ENCODE data around the gene XRCC3. TPM values are rescaled to one million over a fixed set of nuclear protein-coding genes. Genes with fewer than 3 reads are reported as not detected.

Gene XRCC3
- total RNA-seq, 1 donor from 2014 or later, result 4.1 TPM

GRCh38 chr14:103702497-103703432 lies 12.5 kb downstream of the XRCC3 start:
- H3K36me3 ChIP-seq, result peaks cover 57% of the 10 kb centered on the region
- TF ChIP-seq CTCF (IDR thresholded peaks at IDR 0.05; ENCODE audit: borderline replicate concordance), result no peak
- no peak overlapping the region for H3K4me3 ChIP-seq

GRCh38 chr14:103702095-103702494 lies 13.2 kb downstream of the XRCC3 start:
- no peak overlapping the region for H3K4me3 ChIP-seq
- no peak for DNase-seq
- H3K4me1 ChIP-seq, result peaks cover 99% of the 10 kb centered on the region
- peak overlapping the region; percentile 72 for H3K27ac ChIP-seq (replicated peaks)
- no peaks in the 10 kb centered on the region for H3K9me3 ChIP-seq (replicated peaks)
- intact Hi-C loops (cut with micrococcal nuclease), result no loop called here
- no peak for TF ChIP-seq CTCF (IDR thresholded peaks at IDR 0.05; ENCODE audit: borderline replicate concordance)
- H3K27me3 ChIP-seq (ENCODE audit: low read depth), result no peaks in the 10 kb centered on the region
- peaks cover 62% of the 10 kb centered on the region for H3K36me3 ChIP-seq

More at GRCh38 chr14:103702497-103703432, 12.5 kb downstream of the XRCC3 start:
- Histone ChIP-seq H3K4me1 (peaks cover 97% of the 10 kb centered on the region), H3K9me3 (replicated peaks) (no peaks in the 10 kb centered on the region), H3K27ac (replicated peaks) (peak overlapping the region; percentile 72), H3K27me3 (ENCODE audit: low read depth) (no peaks in the 10 kb centered on the region)
- no peak for DNase-seq
- intact Hi-C loops (cut with micrococcal nuclease), result no loop called here

GRCh38 chr14:103700753-103701490 lies 14.3 kb downstream of the XRCC3 start:
- intact Hi-C loops (cut with micrococcal nuclease), result no loop called here
- Histone ChIP-seq H3K9me3 (replicated peaks) (no peaks in the 10 kb centered on the region), H3K27me3 (ENCODE audit: low read depth) (no peaks in the 10 kb centered on the region), H3K36me3 (peaks cover 57% of the 10 kb centered on the region), H3K4me3 (no peak overlapping the region), H3K27ac (replicated peaks) (peak overlapping the region; percentile 72), H3K4me1 (peaks cover 99% of the 10 kb centered on the region)
- TF ChIP-seq CTCF (IDR thresholded peaks at IDR 0.05; ENCODE audit: borderline replicate concordance), result no peak
- DNase-seq, result peak; percentile 33

- Histone ChIP-seq H3K27me3 (ENCODE audit: low read depth) (no peaks in the 10 kb centered on the region), H3K4me1 (peaks cover 98% of the 10 kb centered on the region), H3K9me3 (replicated peaks) (no peaks in the 10 kb centered on the region), H3K4me3 (no peak overlapping the region), H3K27ac (replicated peaks) (peak overlapping the region; percentile 72), H3K36me3 (peaks cover 57% of the 10 kb centered on the region)
- no peak for TF ChIP-seq CTCF (IDR thresholded peaks at IDR 0.05; ENCODE audit: borderline replicate concordance)
- intact Hi-C loops (cut with micrococcal nuclease), result no loop called here
- peak; percentile 21 for DNase-seq
Measured at GRCh38 chr14:103699901-103700752, 15.1 kb downstream of the XRCC3 start.

- H3K4me3 ChIP-seq, result no peak overlapping the region
- H3K27ac ChIP-seq (replicated peaks), result peak overlapping the region; percentile 76
- peaks cover 89% of the 10 kb centered on the region for H3K4me1 ChIP-seq
- H3K27me3 ChIP-seq (ENCODE audit: low read depth), result no peaks in the 10 kb centered on the region
- peaks cover 66% of the 10 kb centered on the region for H3K36me3 ChIP-seq
- intact Hi-C loops (cut with micrococcal nuclease), result no loop called here
- no peaks in the 10 kb centered on the region for H3K9me3 ChIP-seq (replicated peaks)
- no peak for DNase-seq
- TF ChIP-seq CTCF (IDR thresholded peaks at IDR 0.05; ENCODE audit: borderline replicate concordance), result no peak
Measured at GRCh38 chr14:103699261-103699661, 16.0 kb downstream of the XRCC3 start.
